Measurements from ENCODE around the gene YPEL1.

DNA sequence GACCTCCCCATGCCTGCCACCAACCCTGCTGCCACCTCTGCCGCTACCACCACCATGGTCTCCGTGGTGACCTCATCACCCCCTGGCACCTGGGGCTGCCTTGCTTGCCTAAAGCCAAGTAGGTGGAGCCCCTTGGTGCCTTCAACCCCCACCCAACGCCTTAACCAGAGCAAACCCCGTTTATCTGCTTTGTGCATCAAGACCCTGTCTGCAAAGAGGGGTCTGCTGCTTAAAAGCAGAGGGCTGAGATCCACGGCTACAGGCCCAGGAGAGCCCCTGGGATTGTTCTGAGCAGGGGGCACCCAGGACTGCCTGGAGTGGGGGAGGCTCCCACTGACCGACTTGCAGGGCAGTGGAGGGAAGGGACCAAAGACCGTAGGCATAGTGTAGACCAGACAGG, 74.7 kb downstream of the YPEL1 start:
- TF ChIP-seq, protein P1, sequence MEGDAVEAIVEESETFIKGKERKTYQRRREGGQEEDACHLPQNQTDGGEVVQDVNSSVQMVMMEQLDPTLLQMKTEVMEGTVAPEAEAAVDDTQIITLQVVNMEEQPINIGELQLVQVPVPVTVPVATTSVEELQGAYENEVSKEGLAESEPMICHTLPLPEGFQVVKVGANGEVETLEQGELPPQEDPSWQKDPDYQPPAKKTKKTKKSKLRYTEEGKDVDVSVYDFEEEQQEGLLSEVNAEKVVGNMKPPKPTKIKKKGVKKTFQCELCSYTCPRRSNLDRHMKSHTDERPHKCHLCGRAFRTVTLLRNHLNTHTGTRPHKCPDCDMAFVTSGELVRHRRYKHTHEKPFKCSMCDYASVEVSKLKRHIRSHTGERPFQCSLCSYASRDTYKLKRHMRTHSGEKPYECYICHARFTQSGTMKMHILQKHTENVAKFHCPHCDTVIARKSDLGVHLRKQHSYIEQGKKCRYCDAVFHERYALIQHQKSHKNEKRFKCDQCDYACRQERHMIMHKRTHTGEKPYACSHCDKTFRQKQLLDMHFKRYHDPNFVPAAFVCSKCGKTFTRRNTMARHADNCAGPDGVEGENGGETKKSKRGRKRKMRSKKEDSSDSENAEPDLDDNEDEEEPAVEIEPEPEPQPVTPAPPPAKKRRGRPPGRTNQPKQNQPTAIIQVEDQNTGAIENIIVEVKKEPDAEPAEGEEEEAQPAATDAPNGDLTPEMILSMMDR (IDR thresholded peaks at IDR 0.05) = no peak
- TF ChIP-seq EZH2 (IDR thresholded peaks at IDR 0.05; ENCODE audit: borderline replicate concordance, insufficient read depth, low read depth, low read length, poor library complexity, severe bottlenecking) = no peak

Measured in B cell (primary cell).